HepG2 (cell line): ENCODE results near the gene BEST2. TPM values are rescaled to one million over a fixed set of nuclear protein-coding genes. Genes with fewer than 3 reads are reported as not detected.

Experiments used
- ATAC-seq: fragments of 200-7000 bp; cut with Tn5 transposase; 3 replicates; pipeline ENCODE4 v1.9.1; 2020; ENCODE audit warnings: mild to moderate bottlenecking, moderate library complexity
- BruUV-seq: library from RNA; stranded (reverse); fragments of 400-500 nt; replicated peaks from 2 replicates; lab custom pipeline; 2021; lab: Mats Ljungman, UMichigan
- CTCF ChIA-PET: fragments of 300-600 bp; formaldehyde crosslinking; extraction: SDS; loops from one replicate; lab custom pipeline; 2021; ENCODE audit warnings: low total read pairs, inconsistent platforms, low intra/inter-chr PET ratio; lab: Yijun Ruan, JAX
- POLR2A ChIA-PET: fragments of 350-600 bp; sonication (Branson Sonifier 250); formaldehyde crosslinking; loops from one replicate; lab custom pipeline; 2020; ENCODE audit warnings: antibody characterized with exemption, inconsistent platforms; lab: Yijun Ruan, JAX
- DNase-seq: peaks from one replicate; pipeline ENCODE4 v3.0.0-alpha.2; 2015; ENCODE audit warnings: low spot score
- FAIRE-seq: peaks from 3 replicates; lab custom pipeline; 2011; peaks lifted over from hg19 to GRCh38; lab: Jason Lieb, UNC
- H2AFZ ChIP-seq: one replicate; pipeline ENCODE4 v1.6.1; 2011; ENCODE audit warnings: low read length, inconsistent platforms
- H3K27ac ChIP-seq: fragments of 300-600 bp; 3 replicates; pipeline ENCODE4 v1.8.0; 2011; ENCODE audit warnings: mixed run types, mild to moderate bottlenecking, mixed read lengths, low read length, inconsistent platforms; ENCODE audit not compliant: insufficient read depth; ENCODE audit errors: extremely low read length
- H3K27me3 ChIP-seq, 2 experiments: fragments of 200-600 bp in 1 of 2; 2 replicates in 1 of 2; 3 replicates in 1 of 2; pipeline versions ENCODE4 v1.6.0 to v1.8.0; 2011; ENCODE audit warnings: low read length in 2 of 2, mild to moderate bottlenecking in 2 of 2, moderate library complexity in 2 of 2, inconsistent platforms in 1 of 2; ENCODE audit not compliant: insufficient read depth in 2 of 2, control insufficient read depth in 1 of 2
- H3K36me3 ChIP-seq, 2 experiments: fragments of 200-600 bp in 1 of 2; replicated peaks in 1 of 2; 2 replicates in 1 of 2; 3 replicates in 1 of 2; pipeline versions ENCODE4 v1.5.1 to v1.8.0; 2011; ENCODE audit warnings: low read length in 2 of 2, inconsistent platforms in 1 of 2; ENCODE audit not compliant: insufficient read depth in 2 of 2, control insufficient read depth in 1 of 2
- H3K4me1 ChIP-seq: 2 replicates; pipeline ENCODE4 v1.5.1; 2012; ENCODE audit warnings: low read length, inconsistent platforms; ENCODE audit not compliant: insufficient read depth
- H3K4me2 ChIP-seq: 2 replicates; pipeline ENCODE4 v1.6.0; 2011; ENCODE audit warnings: low read depth, low read length, inconsistent platforms
- H3K4me3 ChIP-seq, 3 experiments: fragments of 200-600 bp in 1 of 3; sonication (generic), shearing (Covaris generic) in 1 of 3; replicated peaks in 1 of 3; 2 replicates each; pipeline ENCODE4 v1.5.1; 2011 to 2016; ENCODE audit warnings: low read length in 3 of 3, inconsistent platforms in 2 of 3, low read depth in 2 of 3, mild to moderate bottlenecking in 2 of 3, control low read depth in 1 of 3, mixed read lengths in 1 of 3; ENCODE audit not compliant: insufficient read depth in 1 of 3
- H3K79me2 ChIP-seq: one replicate; pipeline ENCODE4 v1.6.1; 2011; ENCODE audit warnings: low read length, inconsistent platforms; ENCODE audit not compliant: insufficient read depth
- H3K9ac ChIP-seq: 2 replicates; pipeline ENCODE4 v1.6.0; 2011; ENCODE audit warnings: mild to moderate bottlenecking, low read depth, low read length, inconsistent platforms; ENCODE audit not compliant: insufficient read depth
- H3K9me3 ChIP-seq: 2 replicates; pipeline ENCODE4 v1.5.1; 2012; ENCODE audit warnings: mild to moderate bottlenecking, low read length
- H4K20me1 ChIP-seq: 2 replicates; pipeline ENCODE4 v1.6.0; 2011; ENCODE audit warnings: inconsistent platforms, mild to moderate bottlenecking, low read length, moderate library complexity; ENCODE audit not compliant: insufficient read depth
- HES4 ChIP-seq: sonication (generic); formaldehyde crosslinking; IDR thresholded peaks from 2 replicates; pipeline ENCODE4 v1.9.0; 2021; ENCODE audit warnings: mild to moderate bottlenecking, missing genetic modification reagents, borderline replicate concordance
- HOXA3 ChIP-seq: sonication (generic); formaldehyde crosslinking; IDR thresholded peaks from 2 replicates; pipeline ENCODE4 v1.5.0; 2020; ENCODE audit warnings: missing genetic modification reagents
- HOXA5 ChIP-seq: sonication (generic); formaldehyde crosslinking; IDR thresholded peaks from 2 replicates; pipeline ENCODE4 v1.4.0; 2020; ENCODE audit warnings: missing genetic modification reagents
- MIER3 ChIP-seq: IDR thresholded peaks from 2 replicates; pipeline ENCODE4 v1.6.1; 2016; ENCODE audit warnings: missing compliant biosample characterization, borderline replicate concordance
- MIXL1 ChIP-seq: IDR thresholded peaks from 2 replicates; pipeline ENCODE4 v1.6.1; 2016
- NR2C2 ChIP-seq: sonication (generic); formaldehyde crosslinking; IDR thresholded peaks from 2 replicates; pipeline ENCODE4 v1.4.0; 2020; ENCODE audit warnings: missing genetic modification reagents, mild to moderate bottlenecking, moderate library complexity, borderline replicate concordance
- TSC22D2 ChIP-seq: sonication (generic); formaldehyde crosslinking; IDR thresholded peaks from 2 replicates; pipeline ENCODE4 v1.5.1; 2020; ENCODE audit warnings: missing genetic modification reagents, mild to moderate bottlenecking, borderline replicate concordance
- ZBTB7A ChIP-seq: sonication (generic); formaldehyde crosslinking; IDR thresholded peaks from 2 replicates; pipeline ENCODE4 v1.8.0; 2022; ENCODE audit warnings: mild to moderate bottlenecking, missing genetic modification reagents
- ZFP36 ChIP-seq: fragments of 150-350 bp; IDR thresholded peaks from 2 replicates; pipeline ENCODE4 v1.6.1; 2018; ENCODE audit warnings: borderline replicate concordance, low read length, low read depth; ENCODE audit not compliant: partially characterized antibody
- ZNF10 ChIP-seq: sonication (generic); formaldehyde crosslinking; IDR thresholded peaks from 2 replicates; pipeline ENCODE4 v1.4.0; 2020; ENCODE audit warnings: mild to moderate bottlenecking, low read depth, missing genetic modification reagents, borderline replicate concordance
- ZNF547 ChIP-seq: sonication (generic); formaldehyde crosslinking; IDR thresholded peaks from 2 replicates; pipeline ENCODE4 v1.5.1; 2020; ENCODE audit warnings: mild to moderate bottlenecking, missing genetic modification reagents
- ZNF615 ChIP-seq: sonication (generic); formaldehyde crosslinking; IDR thresholded peaks from 2 replicates; pipeline ENCODE4 v1.5.0; 2020; ENCODE audit warnings: mild to moderate bottlenecking, missing genetic modification reagents, borderline replicate concordance
- WGBS: methylation state at CpG from one replicate; pipeline ENCODE4 v1.1.6; 2017; ENCODE audit warnings: low lambda C conversion rate; 5-methylcytosine and 5-hydroxymethylcytosine counted together
- in situ Hi-C: cut with HindIII; loops from 2 replicates; pipeline ENCODE4 v1.10.0; 2017; ENCODE audit warnings: low pct_unique_long_range_greater_than_20kb; ENCODE audit not compliant: extremely low pct_ligation_motif_present
- intact Hi-C: fragments of 100-400 bp; cut with micrococcal nuclease; formaldehyde crosslinking; loops from one replicate; pipeline ENCODE4 v1.10.0; 2022; ENCODE audit not compliant: unreplicated experiment
- polyA plus RNA-seq, 8 experiments: library from polyadenylated mRNA; depleted of rRNA in 3 of 8; stranded (reverse) in 7 of 8; unstranded in 1 of 8; fragments of >200 nt; fragmentation: Illumina TruSeq in 4 of 8; extraction: Trizol in 4 of 8; gene quantifications; 2 replicates each; pipeline versions ENCODE4 v1.2.1 to v1.2.3, GENCODE V29; 2011 to 2016; ENCODE audit warnings: low read depth in 4 of 8, missing spikeins in 1 of 8, mixed read lengths in 1 of 8; ENCODE audit not compliant: insufficient read depth in 1 of 8
- total RNA-seq, 5 experiments: library from RNA; depleted of rRNA; stranded (reverse); fragments of >200 nt; fragmentation: Illumina TruSeq; extraction: Trizol; gene quantifications; 2 replicates each; pipeline ENCODE4 v1.2.3, GENCODE V29; 2016; ENCODE audit warnings: low read depth in 1 of 5
- TF ChIP-seq, protein P1 (sequence below): sonication (generic); formaldehyde crosslinking; IDR thresholded peaks from 2 replicates; pipeline ENCODE4 v1.4.0; 2020; ENCODE audit warnings: missing genetic modification reagents
- TF ChIP-seq, protein P2 (sequence below): sonication (generic); formaldehyde crosslinking; conservative IDR thresholded peaks from 2 replicates; pipeline ENCODE4 v1.8.0; 2022; ENCODE audit warnings: mild to moderate bottlenecking, moderate library complexity, missing genetic modification reagents
- TF ChIP-seq, protein P3 (sequence below): IDR thresholded peaks from 2 replicates; pipeline ENCODE4 v1.6.1; 2016; ENCODE audit warnings: missing compliant biosample characterization, missing genetic modification reagents, borderline replicate concordance

BEST2 gene
- total and polyA plus RNA-seq, 2 of the 13 experiments (the other 11 are each of a cell fraction or from before 2014, with no cell fraction given), result not detected

DNA sequence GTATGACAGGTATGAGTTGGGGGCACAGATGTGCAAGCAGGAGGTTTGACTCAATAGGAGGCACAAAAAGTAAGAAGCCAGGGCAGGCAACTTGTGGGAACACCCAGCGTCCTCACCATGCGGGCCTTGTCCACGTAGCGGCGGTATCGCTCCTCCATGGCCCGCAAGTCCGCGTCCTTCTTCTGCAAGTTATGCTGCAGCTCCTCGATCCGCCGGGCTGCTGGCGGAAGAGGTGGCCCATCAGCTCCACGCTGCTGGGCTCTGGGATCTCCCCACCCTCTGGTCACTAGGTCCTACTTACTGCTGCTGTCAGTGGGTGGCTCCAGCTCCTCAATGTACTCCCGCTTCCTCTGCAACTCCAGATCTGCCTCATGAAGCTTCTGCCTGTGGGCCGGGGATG lies 13.1 kb downstream of the BEST2 start:
- ChIA-PET CTCF (interaction anchor here (1.8 kb wide), 1 partner anchor 32 kb away, joined by 6 read pairs; no protein-coding TSS in a partner anchor), POLR2A (interaction anchor here (1.1 kb wide), 1 partner anchor 9 kb away, joined by 4 read pairs; no protein-coding TSS in a partner anchor)
- Histone ChIP-seq H2AFZ (no peak overlapping the region), H3K4me2 (no peak overlapping the region), H3K4me1 (0 out of 2 replicates have a peak, but pooled peaks cover 4% of the 10 kb centered on the region), H3K9ac (no peak overlapping the region), H3K36me3 (0 out of 5 replicates have a peak, but pooled peaks cover 0 to 1% of the 10 kb centered on the region in 2 experiments), H3K27ac (no peak overlapping the region), H3K4me3 (no peak overlapping the region), H3K79me2 (no peaks in the 10 kb centered on the region), H4K20me1 (no peaks in the 10 kb centered on the region), H3K27me3 (no peaks in the 10 kb centered on the region), H3K9me3 (no peaks in the 10 kb centered on the region)
- no TSS peak for BruUV-seq
- intact Hi-C loops, result no loop called here
- in situ Hi-C loops, result loop anchor here (5.0 kb wide), 1 partner anchor 38 kb away; the partner anchor contains the start of genes PRDX2 and THSD8
- WGBS, result 97% methylated on average over 14 of the region's 16 CpGs
- no peak for ATAC-seq
- no peak for DNase-seq
- TF ChIP-seq HES4 (CRISPR knock-in tag) (no peak), ZFP36 (no peak), HOXA5 (CRISPR knock-in tag) (no peak), ZNF547 (no peak), ZBTB7A (CRISPR knock-in tag) (no peak), ZNF10 (CRISPR knock-in tag) (no peak), NR2C2 (CRISPR knock-in tag) (no peak), MIXL1 (CRISPR knock-in tag) (no peak), TSC22D2 (CRISPR knock-in tag) (no peak), ZNF615 (no peak), HOXA3 (no peak), MIER3 (CRISPR knock-in tag) (no peak)
- TF ChIP-seq, protein P1, sequence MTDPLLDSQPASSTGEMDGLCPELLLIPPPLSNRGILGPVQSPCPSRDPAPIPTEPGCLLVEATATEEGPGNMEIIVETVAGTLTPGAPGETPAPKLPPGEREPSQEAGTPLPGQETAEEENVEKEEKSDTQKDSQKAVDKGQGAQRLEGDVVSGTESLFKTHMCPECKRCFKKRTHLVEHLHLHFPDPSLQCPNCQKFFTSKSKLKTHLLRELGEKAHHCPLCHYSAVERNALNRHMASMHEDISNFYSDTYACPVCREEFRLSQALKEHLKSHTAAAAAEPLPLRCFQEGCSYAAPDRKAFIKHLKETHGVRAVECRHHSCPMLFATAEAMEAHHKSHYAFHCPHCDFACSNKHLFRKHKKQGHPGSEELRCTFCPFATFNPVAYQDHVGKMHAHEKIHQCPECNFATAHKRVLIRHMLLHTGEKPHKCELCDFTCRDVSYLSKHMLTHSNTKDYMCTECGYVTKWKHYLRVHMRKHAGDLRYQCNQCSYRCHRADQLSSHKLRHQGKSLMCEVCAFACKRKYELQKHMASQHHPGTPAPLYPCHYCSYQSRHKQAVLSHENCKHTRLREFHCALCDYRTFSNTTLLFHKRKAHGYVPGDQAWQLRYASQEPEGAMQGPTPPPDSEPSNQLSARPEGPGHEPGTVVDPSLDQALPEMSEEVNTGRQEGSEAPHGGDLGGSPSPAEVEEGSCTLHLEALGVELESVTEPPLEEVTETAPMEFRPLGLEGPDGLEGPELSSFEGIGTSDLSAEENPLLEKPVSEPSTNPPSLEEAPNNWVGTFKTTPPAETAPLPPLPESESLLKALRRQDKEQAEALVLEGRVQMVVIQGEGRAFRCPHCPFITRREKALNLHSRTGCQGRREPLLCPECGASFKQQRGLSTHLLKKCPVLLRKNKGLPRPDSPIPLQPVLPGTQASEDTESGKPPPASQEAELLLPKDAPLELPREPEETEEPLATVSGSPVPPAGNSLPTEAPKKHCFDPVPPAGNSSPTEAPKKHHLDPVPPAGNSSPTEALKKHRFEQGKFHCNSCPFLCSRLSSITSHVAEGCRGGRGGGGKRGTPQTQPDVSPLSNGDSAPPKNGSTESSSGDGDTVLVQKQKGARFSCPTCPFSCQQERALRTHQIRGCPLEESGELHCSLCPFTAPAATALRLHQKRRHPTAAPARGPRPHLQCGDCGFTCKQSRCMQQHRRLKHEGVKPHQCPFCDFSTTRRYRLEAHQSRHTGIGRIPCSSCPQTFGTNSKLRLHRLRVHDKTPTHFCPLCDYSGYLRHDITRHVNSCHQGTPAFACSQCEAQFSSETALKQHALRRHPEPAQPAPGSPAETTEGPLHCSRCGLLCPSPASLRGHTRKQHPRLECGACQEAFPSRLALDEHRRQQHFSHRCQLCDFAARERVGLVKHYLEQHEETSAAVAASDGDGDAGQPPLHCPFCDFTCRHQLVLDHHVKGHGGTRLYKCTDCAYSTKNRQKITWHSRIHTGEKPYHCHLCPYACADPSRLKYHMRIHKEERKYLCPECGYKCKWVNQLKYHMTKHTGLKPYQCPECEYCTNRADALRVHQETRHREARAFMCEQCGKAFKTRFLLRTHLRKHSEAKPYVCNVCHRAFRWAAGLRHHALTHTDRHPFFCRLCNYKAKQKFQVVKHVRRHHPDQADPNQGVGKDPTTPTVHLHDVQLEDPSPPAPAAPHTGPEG, result no peak
- TF ChIP-seq, protein P2, sequence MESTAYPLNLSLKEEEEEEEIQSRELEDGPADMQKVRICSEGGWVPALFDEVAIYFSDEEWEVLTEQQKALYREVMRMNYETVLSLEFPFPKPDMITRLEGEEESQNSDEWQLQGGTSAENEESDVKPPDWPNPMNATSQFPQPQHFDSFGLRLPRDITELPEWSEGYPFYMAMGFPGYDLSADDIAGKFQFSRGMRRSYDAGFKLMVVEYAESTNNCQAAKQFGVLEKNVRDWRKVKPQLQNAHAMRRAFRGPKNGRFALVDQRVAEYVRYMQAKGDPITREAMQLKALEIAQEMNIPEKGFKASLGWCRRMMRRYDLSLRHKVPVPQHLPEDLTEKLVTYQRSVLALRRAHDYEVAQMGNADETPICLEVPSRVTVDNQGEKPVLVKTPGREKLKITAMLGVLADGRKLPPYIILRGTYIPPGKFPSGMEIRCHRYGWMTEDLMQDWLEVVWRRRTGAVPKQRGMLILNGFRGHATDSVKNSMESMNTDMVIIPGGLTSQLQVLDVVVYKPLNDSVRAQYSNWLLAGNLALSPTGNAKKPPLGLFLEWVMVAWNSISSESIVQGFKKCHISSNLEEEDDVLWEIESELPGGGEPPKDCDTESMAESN (CRISPR knock-in tag), result no peak
- TF ChIP-seq, protein P3, sequence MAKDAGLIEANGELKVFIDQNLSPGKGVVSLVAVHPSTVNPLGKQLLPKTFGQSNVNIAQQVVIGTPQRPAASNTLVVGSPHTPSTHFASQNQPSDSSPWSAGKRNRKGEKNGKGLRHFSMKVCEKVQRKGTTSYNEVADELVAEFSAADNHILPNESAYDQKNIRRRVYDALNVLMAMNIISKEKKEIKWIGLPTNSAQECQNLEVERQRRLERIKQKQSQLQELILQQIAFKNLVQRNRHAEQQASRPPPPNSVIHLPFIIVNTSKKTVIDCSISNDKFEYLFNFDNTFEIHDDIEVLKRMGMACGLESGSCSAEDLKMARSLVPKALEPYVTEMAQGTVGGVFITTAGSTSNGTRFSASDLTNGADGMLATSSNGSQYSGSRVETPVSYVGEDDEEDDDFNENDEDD (CRISPR knock-in tag), result no peak
- no peak for FAIRE-seq
